Skeletal muscle cell (primary cell): ENCODE data around the gene GPR84.

Source experiments
- DNase-seq: peaks from one replicate; pipeline ENCODE4 v3.0.0-alpha.2; 2010; ENCODE audit warnings: low read depth
- H3K4me3 ChIP-seq: 2 replicates; pipeline ENCODE4 v1.5.1; 2011; ENCODE audit warnings: low read depth, mild to moderate bottlenecking, control low read depth, low read length, moderate library complexity

Gene GPR84

GRCh38 chr12:54393207-54393609 lies 28.9 kb upstream of the GPR84 start:
- no peak overlapping the region for H3K4me3 ChIP-seq
- no peak for DNase-seq

DNA sequence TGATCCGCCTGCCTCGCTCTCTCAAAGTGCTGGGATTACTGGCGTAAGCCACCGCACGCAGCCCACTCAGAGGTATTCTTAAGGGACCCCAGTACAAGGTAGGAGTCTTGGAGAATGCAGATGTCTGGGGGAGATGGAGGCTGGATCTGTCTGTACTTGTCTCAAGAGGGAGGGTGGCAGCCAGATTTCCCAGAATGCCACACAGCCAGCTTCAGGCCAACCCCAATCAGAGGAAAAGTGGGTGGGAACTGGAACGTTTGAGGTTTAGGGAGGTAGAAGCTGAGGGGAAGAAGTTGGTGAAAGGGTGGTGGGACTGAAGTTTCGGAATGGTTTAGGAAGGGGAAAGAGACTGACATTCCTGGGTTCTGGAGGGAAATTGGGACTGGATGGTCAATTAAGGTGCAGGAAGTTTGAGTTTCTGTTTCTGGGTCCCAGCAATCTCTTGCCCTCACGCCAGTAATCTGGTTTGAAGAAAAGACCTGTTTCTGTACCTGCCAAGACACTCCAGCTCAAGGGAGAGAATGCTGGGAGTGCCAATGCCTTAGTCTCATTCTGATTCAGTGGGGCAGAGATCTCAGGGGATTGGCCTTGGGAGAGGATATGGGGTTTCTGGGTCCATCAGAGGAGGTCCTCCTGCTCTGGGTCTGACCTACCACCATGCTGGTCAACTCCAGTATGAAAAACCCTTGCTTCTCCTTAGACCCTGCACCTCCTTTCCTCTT lies 28.4 kb upstream of the GPR84 start:
- DNase-seq = no peak
- H3K4me3 ChIP-seq = no peak overlapping the region

GRCh38 chr12:54390668-54391551 lies 26.6 kb upstream of the GPR84 start:
- peak overlapping the region; percentile 18 for H3K4me3 ChIP-seq
- no peak for DNase-seq

DNA sequence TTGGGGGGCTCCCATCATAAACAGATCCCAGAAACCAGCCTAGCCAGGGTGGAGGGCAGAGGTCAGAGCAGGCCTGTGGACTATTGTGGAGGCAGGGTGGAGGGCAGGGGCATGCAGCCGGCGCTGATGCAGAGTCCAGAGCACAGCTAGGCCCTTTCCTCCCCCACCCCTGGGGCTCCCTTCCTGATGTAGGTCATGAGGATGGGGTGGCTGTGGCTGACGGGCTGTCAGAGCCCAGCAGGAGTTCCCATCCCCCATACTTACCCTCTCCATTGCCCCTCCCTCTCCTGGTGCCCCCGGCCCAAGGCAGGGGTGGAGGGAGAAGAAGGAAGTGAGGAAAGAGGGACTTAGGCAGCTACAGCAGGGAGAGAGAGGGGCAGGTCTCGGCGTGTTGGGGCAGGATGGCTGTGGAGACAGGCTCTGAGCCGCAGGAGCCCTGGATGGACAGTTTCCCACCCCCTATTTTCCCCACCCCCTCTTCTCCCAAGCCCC lies 25.9 kb upstream of the GPR84 start:
- DNase-seq = no peak
- no peak overlapping the region for H3K4me3 ChIP-seq

GRCh38 chr12:54389607-54390175 lies 25.4 kb upstream of the GPR84 start:
- H3K4me3 ChIP-seq = no peak overlapping the region
- DNase-seq = no peak

GRCh38 chr12:54389134-54389508 lies 24.8 kb upstream of the GPR84 start:
- no peak overlapping the region for H3K4me3 ChIP-seq

DNA sequence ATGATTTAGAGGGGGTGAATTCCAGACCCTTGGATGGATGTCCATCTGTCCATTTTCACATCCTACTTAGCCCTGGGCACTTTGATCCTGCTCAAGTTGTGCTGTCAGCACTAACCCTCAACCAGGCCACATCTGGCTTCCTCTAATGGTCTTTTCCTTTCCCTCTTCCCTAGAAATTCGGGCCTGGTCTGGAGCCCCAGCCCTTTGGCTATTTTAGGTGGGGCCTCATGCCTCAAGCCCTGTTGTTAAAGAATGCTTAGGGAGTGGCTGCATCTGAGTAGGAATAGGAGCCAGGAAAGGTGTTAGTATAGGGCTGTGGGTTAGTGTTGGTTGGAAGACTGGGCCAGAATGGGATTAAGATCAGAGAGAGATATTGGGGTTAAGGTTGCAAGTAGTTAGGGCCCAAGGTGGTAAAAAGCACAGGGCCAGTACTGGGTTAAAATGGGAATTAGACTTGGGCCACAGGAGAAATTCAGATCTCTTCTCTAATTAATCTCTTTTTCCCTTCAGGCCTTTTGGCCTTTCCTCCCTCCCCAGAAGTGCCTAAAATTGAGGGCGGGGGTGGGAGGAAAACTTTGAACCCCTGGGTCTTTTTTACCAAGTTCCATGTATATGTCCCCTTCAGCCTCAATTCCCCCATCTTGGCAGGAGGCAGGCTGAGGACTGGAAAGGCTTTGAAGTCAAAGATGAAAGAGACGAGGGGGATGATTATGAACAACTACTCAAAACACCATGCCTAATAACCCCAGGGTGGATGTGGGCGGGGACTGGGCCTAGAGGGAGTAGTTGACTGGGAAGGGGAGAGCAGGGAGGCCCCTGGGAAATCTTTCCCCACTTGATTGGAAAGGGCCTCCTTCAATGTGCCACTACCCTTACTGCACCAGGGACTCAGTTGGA lies 24.2 kb upstream of the GPR84 start:
- no peak for DNase-seq
- H3K4me3 ChIP-seq = no peak overlapping the region

More at GRCh38 chr12:54389134-54389508, 24.8 kb upstream of the GPR84 start:
- DNase-seq = no peak

DNA sequence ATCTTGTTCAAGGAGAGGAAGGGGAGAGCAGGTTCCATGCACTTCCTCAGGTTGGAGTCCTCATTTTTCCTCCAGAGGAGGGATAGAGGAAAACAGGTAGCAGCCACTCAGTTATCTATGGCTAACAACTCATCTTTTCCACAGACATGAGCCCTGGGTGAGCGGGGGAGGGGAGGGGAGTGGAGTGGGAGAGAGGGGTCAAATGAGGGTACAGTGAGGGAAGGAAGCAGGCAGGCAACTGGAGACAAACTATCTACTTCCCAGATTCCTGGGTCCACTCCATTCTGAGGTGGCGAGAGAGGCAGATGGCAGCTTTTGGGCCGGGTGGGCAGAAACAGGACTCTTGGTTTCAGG lies 22.8 kb upstream of the GPR84 start:
- H3K4me3 ChIP-seq = no peak overlapping the region

DNA sequence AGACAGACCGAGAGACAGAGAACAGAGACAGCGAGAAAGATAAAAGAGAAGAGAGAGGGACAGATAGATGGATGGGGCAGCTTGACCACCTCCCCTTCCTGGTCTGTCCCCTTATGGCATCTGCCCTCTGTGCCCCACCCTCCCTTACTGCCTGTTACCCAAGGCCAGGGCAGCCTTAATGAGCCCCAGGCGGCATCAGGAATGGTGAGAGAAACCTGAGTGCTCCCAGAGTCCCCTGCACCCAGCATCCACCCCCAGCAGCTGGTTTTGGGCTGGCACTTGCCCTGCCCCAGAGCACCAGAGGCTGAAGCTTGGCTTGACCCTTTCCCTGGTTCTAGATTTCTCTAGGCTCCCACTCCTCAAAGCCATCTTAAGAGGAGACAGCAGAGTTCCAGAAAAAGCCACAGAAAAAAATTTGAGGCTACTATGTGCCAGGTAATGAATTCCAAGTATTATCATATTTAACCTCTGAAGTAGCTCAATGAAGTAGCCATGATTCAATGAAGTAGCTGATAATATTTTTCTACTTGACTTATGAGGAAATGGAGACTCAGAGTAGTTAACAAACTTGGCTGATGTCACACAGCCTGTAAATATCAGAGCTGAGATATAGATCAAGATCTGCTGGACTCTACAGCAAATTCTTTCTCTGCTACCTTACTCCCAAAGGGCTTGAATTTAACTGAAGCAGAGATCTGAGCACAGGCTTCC lies 22.3 kb upstream of the GPR84 start:
- no peak for DNase-seq
- no peak overlapping the region for H3K4me3 ChIP-seq

More for the DNA sequence above, 22.8 kb upstream of the GPR84 start:
- DNase-seq = no peak

DNA sequence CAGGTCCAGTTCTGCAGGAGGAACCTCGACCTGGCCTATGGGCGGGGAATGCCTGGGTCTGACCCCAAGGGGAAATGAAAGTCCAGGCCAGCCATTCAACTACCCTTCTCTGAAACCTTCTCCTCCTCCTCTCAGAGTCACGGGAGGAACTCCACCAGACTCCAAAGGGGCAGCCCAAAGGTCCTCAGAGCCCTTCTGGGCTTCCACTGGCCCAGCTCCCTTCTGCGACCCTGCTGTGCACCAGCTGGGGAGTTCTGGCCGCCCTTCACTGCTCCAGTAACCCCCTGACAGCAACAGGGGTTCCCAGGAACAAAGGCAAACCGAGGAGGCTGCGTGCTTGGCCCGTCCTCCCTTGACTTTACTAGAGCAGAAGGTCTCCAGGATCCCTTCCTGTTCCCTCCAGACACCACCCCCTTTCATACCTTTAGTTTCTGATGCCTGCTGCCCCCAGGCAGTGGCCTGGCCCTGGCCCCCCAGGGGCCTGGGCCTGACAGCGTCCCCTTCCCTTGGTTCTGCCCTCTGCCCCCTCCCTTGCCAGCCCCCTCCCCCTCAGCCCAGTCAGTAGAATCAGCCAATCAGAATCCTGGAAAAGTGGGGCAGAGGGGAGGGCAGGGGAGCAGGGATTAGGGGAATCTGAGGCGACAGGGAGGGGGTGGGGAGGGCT lies 21.1 kb upstream of the GPR84 start:
- no peak overlapping the region for H3K4me3 ChIP-seq

GRCh38 chr12:54384591-54385041 lies 20.3 kb upstream of the GPR84 start, which contains the start of gene ZNF385A:
ZNF385A (minus strand) TSS chr12:54384733; CDS start chr12:54384514, 219 bp downstream.
- DNase-seq = no peak
- H3K4me3 ChIP-seq = no peak within 1 kb of the TSS

More for the DNA sequence above, 21.1 kb upstream of the GPR84 start:
- DNase-seq = no peak

- H3K4me3 ChIP-seq = no peak overlapping the region
- peak; percentile 86 for DNase-seq
These were observed 18.8 kb upstream of the GPR84 start for GRCh38 chr12:54383041-54383609.

- no peak for DNase-seq
- no peak overlapping the region for H3K4me3 ChIP-seq
These were observed 16.9 kb upstream of the GPR84 start for GRCh38 chr12:54381136-54381535.

DNA sequence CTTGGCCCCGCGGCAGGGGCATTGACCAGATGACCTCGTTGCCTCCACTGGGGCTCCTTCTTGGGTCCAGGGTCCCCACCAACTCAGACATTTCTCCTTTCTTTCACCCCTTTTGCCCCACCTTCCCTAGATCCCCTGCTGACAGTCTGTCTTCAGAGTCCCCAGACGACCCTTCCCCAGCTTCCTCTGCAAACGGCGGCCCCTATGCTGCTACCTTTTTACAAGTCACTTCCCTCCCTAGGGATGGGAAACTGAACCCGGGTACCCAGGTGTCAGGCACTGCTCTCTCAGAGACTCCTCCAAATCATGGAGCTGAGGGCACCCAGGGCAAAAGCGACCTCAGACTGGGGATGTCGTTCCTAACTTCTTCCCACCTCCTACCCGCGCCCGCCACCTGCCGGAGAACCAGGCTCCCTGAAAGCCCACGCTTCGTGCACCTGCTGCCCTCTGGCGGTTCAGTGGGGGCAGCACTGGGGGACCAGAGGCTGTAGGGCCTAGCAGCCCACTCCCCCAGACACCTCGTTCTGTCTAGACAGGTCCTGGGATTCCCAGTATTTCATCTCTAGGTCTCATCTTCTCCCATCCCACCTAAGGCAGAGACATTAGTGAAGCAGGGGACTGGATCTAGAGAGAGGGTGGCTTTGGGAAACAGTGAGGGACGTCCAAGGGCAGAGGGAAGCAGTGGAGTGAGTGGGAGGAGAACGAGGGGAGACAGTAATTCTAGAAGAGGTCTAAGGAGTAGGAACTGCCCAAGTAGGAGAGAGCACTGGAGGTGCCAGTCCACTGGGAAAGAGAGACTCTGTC lies 15.3 kb upstream of the GPR84 start:
- DNase-seq = peak; percentile 41
- peak overlapping the region; percentile 51 for H3K4me3 ChIP-seq

- peak overlapping the region; percentile 51 for H3K4me3 ChIP-seq
- no peak for DNase-seq
These were observed 14.6 kb upstream of the GPR84 start for GRCh38 chr12:54378796-54379397.

GRCh38 chr12:54377797-54378515 lies 13.7 kb upstream of the GPR84 start:
- H3K4me3 ChIP-seq = no peak overlapping the region
- no peak for DNase-seq
